Activated CD4-positive, alpha-beta T cell treated with anti-CD3 and anti-CD28 coated beads, Interleukin-2, amount 50 U/mL, for 1 hour (primary cell): ENCODE measurements around the gene LIMS1.

Experiments
- DNase-seq: peaks from one replicate; pipeline ENCODE4 v3.0.0-alpha.2; 2020

LIMS1 gene

GRCh38 chr2:108616318-108616717, 82.0 kb downstream of the LIMS1 start:
- DNase-seq: no peak

- DNase-seq: no peak
These were observed 82.5 kb downstream of the LIMS1 start for GRCh38 chr2:108616751-108617161.

- no peak for DNase-seq
These were observed 83.3 kb downstream of the LIMS1 start for GRCh38 chr2:108617617-108618016.

- DNase-seq: no peak
These were observed 85.8 kb downstream of the LIMS1 start for GRCh38 chr2:108619925-108620620.

GRCh38 chr2:108620656-108621055, 86.4 kb downstream of the LIMS1 start:
- no peak for DNase-seq

- DNase-seq: peak; percentile 74
These were observed 86.9 kb downstream of the LIMS1 start for GRCh38 chr2:108621087-108621559.

- DNase-seq: peak; percentile 43
These were observed 87.7 kb downstream of the LIMS1 start for GRCh38 chr2:108621687-108622681.

GRCh38 chr2:108623616-108624015, 89.3 kb downstream of the LIMS1 start:
- no peak for DNase-seq

- no peak for DNase-seq
These were observed 91.0 kb downstream of the LIMS1 start for GRCh38 chr2:108625186-108625827.

- no peak for DNase-seq
These were observed 91.5 kb downstream of the LIMS1 start for GRCh38 chr2:108625828-108626195.

GRCh38 chr2:108626995-108627394, 92.7 kb downstream of the LIMS1 start:
- DNase-seq: no peak

- no peak for DNase-seq
These were observed 93.8 kb downstream of the LIMS1 start for GRCh38 chr2:108627911-108628567.

- no peak for DNase-seq
These were observed 94.7 kb downstream of the LIMS1 start for GRCh38 chr2:108628936-108629335.

GRCh38 chr2:108629417-108629816, 95.1 kb downstream of the LIMS1 start:
- no peak for DNase-seq

- DNase-seq: no peak
These were observed 96.5 kb downstream of the LIMS1 start for GRCh38 chr2:108630567-108631405.

- no peak for DNase-seq
These were observed 98.3 kb downstream of the LIMS1 start for GRCh38 chr2:108632332-108633160.

- DNase-seq: no peak
These were observed 99.1 kb downstream of the LIMS1 start for GRCh38 chr2:108633409-108633808.

GRCh38 chr2:108634011-108634410, 99.7 kb downstream of the LIMS1 start:
- DNase-seq: no peak

- no peak for DNase-seq
These were observed 100.4 kb downstream of the LIMS1 start for GRCh38 chr2:108634576-108635160.

GRCh38 chr2:108635630-108636354, 101.5 kb downstream of the LIMS1 start:
- DNase-seq: no peak
